Keratinocyte (primary cell): Measurements from ENCODE around the gene ATP8B1.

Experiments used
- CTCF ChIP-seq, 3 experiments: IDR thresholded peaks in 1 of 3; conservative IDR thresholded peaks in 1 of 3; optimal IDR thresholded peaks in 1 of 3; 2 replicates in 2 of 3; 3 replicates in 1 of 3; pipeline versions ENCODE3 to v1.5.1; 2011; ENCODE audit warnings: low read length in 3 of 3, mild to moderate bottlenecking in 3 of 3, moderate library complexity in 2 of 3, control low read depth in 1 of 3, inconsistent platforms in 1 of 3; ENCODE audit not compliant: insufficient read depth in 2 of 3; ENCODE audit errors: extremely low read depth in 1 of 3
- EZH2 ChIP-seq: IDR thresholded peaks from one replicate; pipeline ENCODE4 v1.6.1; 2012; ENCODE audit warnings: inconsistent platforms, mild to moderate bottlenecking, low read length, moderate library complexity

GRCh38 chr18:57816208-57816954, 13.3 kb upstream of the ATP8B1 start:
- TF ChIP-seq CTCF (optimal IDR thresholded peaks at IDR 0.05 in 1 of 3, IDR thresholded peaks at IDR 0.05 in 1 of 3, conservative IDR thresholded peaks at IDR 0.05 in 1 of 3; ENCODE audit: extremely low read depth in 1 of 3, insufficient read depth in 2 of 3, low read length in 3 of 3) (no peak), EZH2 (no peak)
